Ishikawa (cell line): ENCODE measurements around the gene SLC38A2.
A peak's percentile ranks its signal among the peaks of the same experiment; 100 is the strongest.

Source experiments
- CEBPB ChIP-seq: IDR thresholded peaks from 2 replicates; pipeline ENCODE4 v1.6.1; 2012
- CREB1 ChIP-seq: IDR thresholded peaks from 2 replicates; pipeline ENCODE4 v1.6.1; 2012; ENCODE audit warnings: low read depth
- EGR1 ChIP-seq: IDR thresholded peaks from 2 replicates; pipeline ENCODE4 v1.6.1; 2012
- EP300 ChIP-seq: IDR thresholded peaks from 2 replicates; pipeline ENCODE4 v1.6.1; 2012; ENCODE audit warnings: borderline replicate concordance
- FOXM1 ChIP-seq: IDR thresholded peaks from 2 replicates; pipeline ENCODE4 v1.6.1; 2012; ENCODE audit warnings: low read depth, borderline replicate concordance
- NFIC ChIP-seq: IDR thresholded peaks from 2 replicates; pipeline ENCODE4 v1.6.1; 2012
- RAD21 ChIP-seq: IDR thresholded peaks from 2 replicates; pipeline ENCODE4 v1.6.1; 2012; ENCODE audit warnings: low read depth
- TAF1 ChIP-seq: IDR thresholded peaks from 2 replicates; pipeline ENCODE4 v1.6.1; 2012; ENCODE audit warnings: low read depth, mild to moderate bottlenecking
- TCF12 ChIP-seq: IDR thresholded peaks from 2 replicates; pipeline ENCODE4 v1.6.1; 2012; ENCODE audit warnings: low read depth
- TEAD4 ChIP-seq: IDR thresholded peaks from 2 replicates; pipeline ENCODE4 v1.6.1; 2012
- YY1 ChIP-seq: IDR thresholded peaks from 2 replicates; pipeline ENCODE4 v1.6.1; 2012; ENCODE audit warnings: low read depth
- ZBTB7A ChIP-seq: IDR thresholded peaks from 2 replicates; pipeline ENCODE4 v1.6.1; 2012; ENCODE audit warnings: low read depth
- TF ChIP-seq, protein P1 (sequence below): IDR thresholded peaks from 2 replicates; pipeline ENCODE4 v1.6.1; 2012
- TF ChIP-seq, protein P2 (sequence below): IDR thresholded peaks from 2 replicates; pipeline ENCODE4 v1.6.1; 2012; ENCODE audit warnings: low read depth, mild to moderate bottlenecking
- TF ChIP-seq, protein P3 (sequence below): IDR thresholded peaks from 2 replicates; pipeline ENCODE4 v1.6.1; 2012

Gene SLC38A2

DNA sequence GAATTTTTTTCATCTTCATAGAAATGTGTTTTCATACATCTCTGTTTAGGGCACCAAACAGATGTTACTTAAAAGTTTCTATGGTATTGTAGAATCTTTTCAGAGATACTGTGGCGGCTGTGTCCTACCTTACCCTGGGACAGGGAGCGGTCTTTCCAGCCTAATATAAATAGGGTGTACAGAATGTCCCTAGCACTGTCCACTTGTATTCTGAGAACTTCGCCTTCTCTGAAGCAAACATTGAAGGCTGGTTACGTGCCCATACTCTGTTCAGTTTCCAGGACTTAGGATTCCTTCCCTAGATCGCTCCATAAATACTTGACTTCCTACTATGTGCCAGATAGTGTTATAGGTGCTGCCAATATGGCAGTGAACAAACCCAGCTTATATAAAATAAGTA lies 24.3 kb upstream of the SLC38A2 start:
- TF ChIP-seq ZBTB7A: no peak
- no peak for TF ChIP-seq NFIC
- no peak for TF ChIP-seq YY1
- no peak for TF ChIP-seq TAF1
- no peak for TF ChIP-seq CREB1
- TF ChIP-seq, protein P1, sequence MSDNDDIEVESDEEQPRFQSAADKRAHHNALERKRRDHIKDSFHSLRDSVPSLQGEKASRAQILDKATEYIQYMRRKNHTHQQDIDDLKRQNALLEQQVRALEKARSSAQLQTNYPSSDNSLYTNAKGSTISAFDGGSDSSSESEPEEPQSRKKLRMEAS: no peak
- no peak for TF ChIP-seq TCF12
- no peak for TF ChIP-seq TEAD4
- no peak for TF ChIP-seq RAD21
- no peak for TF ChIP-seq EGR1
- TF ChIP-seq CEBPB: no peak
- TF ChIP-seq EP300: no peak
- TF ChIP-seq, protein P2, sequence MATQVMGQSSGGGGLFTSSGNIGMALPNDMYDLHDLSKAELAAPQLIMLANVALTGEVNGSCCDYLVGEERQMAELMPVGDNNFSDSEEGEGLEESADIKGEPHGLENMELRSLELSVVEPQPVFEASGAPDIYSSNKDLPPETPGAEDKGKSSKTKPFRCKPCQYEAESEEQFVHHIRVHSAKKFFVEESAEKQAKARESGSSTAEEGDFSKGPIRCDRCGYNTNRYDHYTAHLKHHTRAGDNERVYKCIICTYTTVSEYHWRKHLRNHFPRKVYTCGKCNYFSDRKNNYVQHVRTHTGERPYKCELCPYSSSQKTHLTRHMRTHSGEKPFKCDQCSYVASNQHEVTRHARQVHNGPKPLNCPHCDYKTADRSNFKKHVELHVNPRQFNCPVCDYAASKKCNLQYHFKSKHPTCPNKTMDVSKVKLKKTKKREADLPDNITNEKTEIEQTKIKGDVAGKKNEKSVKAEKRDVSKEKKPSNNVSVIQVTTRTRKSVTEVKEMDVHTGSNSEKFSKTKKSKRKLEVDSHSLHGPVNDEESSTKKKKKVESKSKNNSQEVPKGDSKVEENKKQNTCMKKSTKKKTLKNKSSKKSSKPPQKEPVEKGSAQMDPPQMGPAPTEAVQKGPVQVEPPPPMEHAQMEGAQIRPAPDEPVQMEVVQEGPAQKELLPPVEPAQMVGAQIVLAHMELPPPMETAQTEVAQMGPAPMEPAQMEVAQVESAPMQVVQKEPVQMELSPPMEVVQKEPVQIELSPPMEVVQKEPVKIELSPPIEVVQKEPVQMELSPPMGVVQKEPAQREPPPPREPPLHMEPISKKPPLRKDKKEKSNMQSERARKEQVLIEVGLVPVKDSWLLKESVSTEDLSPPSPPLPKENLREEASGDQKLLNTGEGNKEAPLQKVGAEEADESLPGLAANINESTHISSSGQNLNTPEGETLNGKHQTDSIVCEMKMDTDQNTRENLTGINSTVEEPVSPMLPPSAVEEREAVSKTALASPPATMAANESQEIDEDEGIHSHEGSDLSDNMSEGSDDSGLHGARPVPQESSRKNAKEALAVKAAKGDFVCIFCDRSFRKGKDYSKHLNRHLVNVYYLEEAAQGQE: no peak
- TF ChIP-seq, protein P3, sequence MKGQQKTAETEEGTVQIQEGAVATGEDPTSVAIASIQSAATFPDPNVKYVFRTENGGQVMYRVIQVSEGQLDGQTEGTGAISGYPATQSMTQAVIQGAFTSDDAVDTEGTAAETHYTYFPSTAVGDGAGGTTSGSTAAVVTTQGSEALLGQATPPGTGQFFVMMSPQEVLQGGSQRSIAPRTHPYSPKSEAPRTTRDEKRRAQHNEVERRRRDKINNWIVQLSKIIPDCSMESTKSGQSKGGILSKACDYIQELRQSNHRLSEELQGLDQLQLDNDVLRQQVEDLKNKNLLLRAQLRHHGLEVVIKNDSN: no peak
- TF ChIP-seq FOXM1: no peak

DNA sequence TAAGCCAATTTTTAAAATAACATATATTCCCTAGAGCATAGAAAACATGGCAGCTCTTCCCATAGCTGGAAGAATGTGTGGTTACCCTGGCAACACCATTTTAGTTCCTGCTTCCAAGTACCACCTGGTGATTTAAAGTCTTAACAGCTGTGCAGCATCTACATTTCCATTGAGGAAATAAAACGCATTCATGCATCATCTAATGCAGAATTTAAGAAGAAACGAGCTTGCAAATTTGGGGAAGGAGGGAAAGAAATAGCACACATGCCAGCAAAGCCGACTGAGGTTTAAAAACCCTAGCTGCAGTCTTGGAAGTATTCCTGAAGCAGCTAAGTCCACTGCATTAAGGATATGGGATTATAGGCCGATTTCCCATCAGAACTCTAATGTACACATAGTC lies 22.8 kb upstream of the SLC38A2 start:
- TF ChIP-seq NFIC: no peak
- 0 out of 2 replicates have a peak, but pooled peaks have one; percentile 25 for TF ChIP-seq YY1

DNA sequence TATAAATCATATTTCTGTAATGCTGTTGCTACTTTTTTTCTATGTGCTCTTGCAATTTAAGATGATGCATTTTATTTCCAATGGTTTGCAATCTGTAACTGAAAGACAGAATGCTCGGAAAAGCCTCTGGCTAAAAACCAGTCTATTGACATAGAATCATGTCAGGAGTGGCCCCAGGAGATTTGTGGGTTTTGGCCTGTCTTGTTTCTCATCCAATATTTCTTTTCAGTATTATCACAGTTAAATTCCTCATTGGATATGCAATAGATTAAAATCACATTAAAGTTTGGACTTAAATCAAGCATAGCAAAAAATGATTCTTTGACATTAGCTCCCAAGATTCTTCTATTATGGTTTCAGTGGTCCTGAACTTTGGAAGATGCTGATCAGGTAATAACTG lies 19.1 kb upstream of the SLC38A2 start:
- TF ChIP-seq CREB1: no peak
- no peak for TF ChIP-seq ZBTB7A
- TF ChIP-seq YY1: no peak
- TF ChIP-seq, protein P3: no peak

DNA sequence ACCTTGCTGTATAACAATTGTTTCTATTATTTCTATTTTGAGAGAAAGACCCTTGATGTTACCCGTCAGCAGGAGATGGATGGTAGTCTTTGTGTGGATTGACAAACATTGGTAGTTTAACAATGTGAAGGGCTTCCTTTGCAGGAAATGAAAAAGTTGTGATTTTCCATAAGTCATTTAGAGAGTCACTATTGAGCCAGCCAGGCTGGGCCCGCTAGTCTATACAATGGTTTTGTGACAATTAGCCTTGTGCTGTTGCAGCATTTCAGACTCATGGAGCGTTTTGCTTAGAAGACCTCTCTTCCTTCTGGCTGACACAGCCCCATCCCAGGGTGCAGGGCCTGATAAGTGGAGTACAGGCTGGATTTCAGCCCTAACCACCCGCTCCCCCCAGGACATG lies 18.3 kb upstream of the SLC38A2 start:
- TF ChIP-seq NFIC: no peak

DNA sequence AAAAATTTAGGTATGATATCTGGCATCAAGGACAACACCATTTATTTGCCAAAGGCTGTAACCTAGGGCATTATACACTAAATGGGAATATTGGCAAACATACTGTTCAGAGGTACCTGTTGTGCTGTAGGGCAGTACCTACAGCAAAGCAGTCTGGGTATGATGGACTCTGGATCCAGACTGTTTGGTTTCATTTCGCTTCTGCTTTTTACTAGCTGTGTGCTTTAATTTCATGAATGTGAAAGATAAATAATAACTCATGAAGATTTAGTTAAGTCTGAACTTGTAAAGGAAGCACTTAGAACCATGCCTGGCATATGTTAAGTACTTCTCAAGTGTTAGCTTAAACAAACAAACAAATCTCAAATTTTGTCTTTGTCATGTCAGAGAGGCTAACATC lies 17.7 kb upstream of the SLC38A2 start:
- TF ChIP-seq RAD21: no peak
- no peak for TF ChIP-seq YY1

DNA sequence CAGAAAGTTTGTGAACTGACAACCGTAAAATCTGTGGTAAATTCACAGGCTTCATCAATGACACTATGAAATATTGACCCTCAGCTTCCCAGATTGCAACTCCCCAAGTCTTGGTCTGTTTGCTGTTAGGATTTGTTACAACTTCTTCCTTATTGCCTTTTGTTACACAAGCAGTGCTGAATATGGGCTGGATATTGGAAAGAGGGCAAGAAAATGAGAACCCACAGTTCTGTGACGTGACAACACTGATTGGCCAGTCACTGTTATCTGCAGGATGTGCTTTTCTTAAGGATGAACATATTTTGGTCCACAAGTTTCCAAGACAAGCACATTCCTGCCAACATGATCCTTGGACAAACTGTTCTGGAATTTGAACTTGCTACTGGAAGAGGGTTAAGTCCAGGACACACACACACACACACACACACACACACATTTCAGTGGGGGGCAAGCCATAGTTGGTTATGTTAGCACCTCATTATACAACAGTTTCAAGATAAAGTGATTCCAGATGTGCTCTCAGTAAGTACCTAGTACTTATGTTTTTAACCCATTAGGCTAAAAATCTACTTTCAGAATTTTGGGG lies 16.6 kb upstream of the SLC38A2 start:
- TF ChIP-seq NFIC: no peak

DNA sequence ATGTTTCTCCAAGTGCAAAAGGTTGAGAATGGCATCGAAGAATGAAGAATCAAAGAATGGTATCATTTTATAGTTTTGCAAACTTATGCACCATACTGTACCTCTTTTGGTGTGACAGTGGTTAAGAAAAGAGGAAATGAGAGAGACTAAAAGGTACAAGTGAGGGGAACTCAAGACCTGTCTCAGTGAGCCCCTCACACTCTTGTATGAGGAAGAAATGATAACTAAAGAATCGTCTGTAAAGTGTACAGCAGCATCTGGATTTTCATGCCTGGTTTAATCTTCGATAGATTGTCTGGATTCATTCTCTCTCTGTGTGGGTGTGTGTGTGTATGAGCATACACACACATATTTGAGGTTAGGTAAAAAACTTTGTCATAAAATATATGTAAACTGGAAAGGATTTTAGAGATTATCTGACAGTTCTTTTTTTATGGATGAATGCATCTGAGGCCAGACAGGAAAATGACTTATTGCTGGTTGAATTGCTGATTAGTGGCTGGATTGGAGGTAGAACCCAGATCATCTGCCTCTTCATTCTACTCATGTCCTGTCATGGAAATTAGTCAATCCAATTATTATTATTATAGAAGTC lies 16.0 kb upstream of the SLC38A2 start:
- TF ChIP-seq, protein P1: no peak
- no peak for TF ChIP-seq RAD21
- no peak for TF ChIP-seq CEBPB
- no peak for TF ChIP-seq FOXM1
- TF ChIP-seq, protein P2: no peak
- TF ChIP-seq NFIC: no peak
- TF ChIP-seq EGR1: no peak
- no peak for TF ChIP-seq CREB1
- no peak for TF ChIP-seq ZBTB7A
- TF ChIP-seq, protein P3: no peak
- no peak for TF ChIP-seq YY1
- TF ChIP-seq TCF12: no peak
- no peak for TF ChIP-seq EP300
- TF ChIP-seq TAF1: no peak
